ENCODE results near the gene MYH11.
"Not testable (repeated sequence)": the region's sequence is repeated elsewhere in the genome, so short reads cannot be mapped to it uniquely, and the experiment has no call there.

MYH11 gene

GRCh38 chr16:15792563-15792971 lies 64.3 kb downstream of the MYH11 start:
- H3K27me3 ChIP-seq (ENCODE audit: control insufficient read depth, insufficient read depth, low read length), result no peaks in the 10 kb centered on the region
- no peak overlapping the region for H3K9ac ChIP-seq (ENCODE audit: low read length)
- no peaks in the 10 kb centered on the region for H3K4me1 ChIP-seq (ENCODE audit: control insufficient read depth, insufficient read depth, low read length)
- H3K36me3 ChIP-seq (ENCODE audit: control insufficient read depth, insufficient read depth, low read length), result no peaks in the 10 kb centered on the region
- no peaks in the 10 kb centered on the region for H3K9me3 ChIP-seq (ENCODE audit: control insufficient read depth, low read length)
- no peak overlapping the region for H3K4me3 ChIP-seq (ENCODE audit: low read length)

- no peaks in the 10 kb centered on the region for H3K9me3 ChIP-seq (ENCODE audit: control insufficient read depth, low read length)
- no peak overlapping the region for H3K9ac ChIP-seq (ENCODE audit: low read length)
- no peak overlapping the region for H3K4me3 ChIP-seq (ENCODE audit: low read length)
- no peaks in the 10 kb centered on the region for H3K36me3 ChIP-seq (ENCODE audit: control insufficient read depth, insufficient read depth, low read length)
- H3K4me1 ChIP-seq (ENCODE audit: control insufficient read depth, insufficient read depth, low read length), result no peaks in the 10 kb centered on the region
- no peaks in the 10 kb centered on the region for H3K27me3 ChIP-seq (ENCODE audit: control insufficient read depth, insufficient read depth, low read length)
Observed at GRCh38 chr16:15790458-15790857, 66.4 kb downstream of the MYH11 start.

- H3K27me3 ChIP-seq (ENCODE audit: control insufficient read depth, insufficient read depth, low read length); H3K9ac ChIP-seq (ENCODE audit: low read length); H3K4me3 ChIP-seq (ENCODE audit: low read length); H3K9me3 ChIP-seq (ENCODE audit: control insufficient read depth, low read length); H3K36me3 ChIP-seq (ENCODE audit: control insufficient read depth, insufficient read depth, low read length); H3K4me1 ChIP-seq (ENCODE audit: control insufficient read depth, insufficient read depth, low read length): not testable (repeated sequence)
Observed at GRCh38 chr16:15789816-15790215, 67.0 kb downstream of the MYH11 start.

- Histone ChIP-seq H3K36me3 (ENCODE audit: control insufficient read depth, insufficient read depth, low read length) (no peaks in the 10 kb centered on the region), H3K9me3 (ENCODE audit: control insufficient read depth, low read length) (no peaks in the 10 kb centered on the region), H3K4me1 (ENCODE audit: control insufficient read depth, insufficient read depth, low read length) (no peaks in the 10 kb centered on the region), H3K27me3 (ENCODE audit: control insufficient read depth, insufficient read depth, low read length) (no peaks in the 10 kb centered on the region), H3K9ac (ENCODE audit: low read length) (no peak overlapping the region), H3K4me3 (ENCODE audit: low read length) (no peak overlapping the region)
Observed at GRCh38 chr16:15788846-15789239, 68.0 kb downstream of the MYH11 start.

GRCh38 chr16:15786501-15786900 lies 70.3 kb downstream of the MYH11 start:
- Histone ChIP-seq H3K36me3 (ENCODE audit: control insufficient read depth, insufficient read depth, low read length) (no peaks in the 10 kb centered on the region), H3K9ac (ENCODE audit: low read length) (no peak overlapping the region), H3K9me3 (ENCODE audit: control insufficient read depth, low read length) (no peaks in the 10 kb centered on the region), H3K4me1 (ENCODE audit: control insufficient read depth, insufficient read depth, low read length) (no peaks in the 10 kb centered on the region), H3K27me3 (ENCODE audit: control insufficient read depth, insufficient read depth, low read length) (no peaks in the 10 kb centered on the region), H3K4me3 (ENCODE audit: low read length) (no peak overlapping the region)

DNA sequence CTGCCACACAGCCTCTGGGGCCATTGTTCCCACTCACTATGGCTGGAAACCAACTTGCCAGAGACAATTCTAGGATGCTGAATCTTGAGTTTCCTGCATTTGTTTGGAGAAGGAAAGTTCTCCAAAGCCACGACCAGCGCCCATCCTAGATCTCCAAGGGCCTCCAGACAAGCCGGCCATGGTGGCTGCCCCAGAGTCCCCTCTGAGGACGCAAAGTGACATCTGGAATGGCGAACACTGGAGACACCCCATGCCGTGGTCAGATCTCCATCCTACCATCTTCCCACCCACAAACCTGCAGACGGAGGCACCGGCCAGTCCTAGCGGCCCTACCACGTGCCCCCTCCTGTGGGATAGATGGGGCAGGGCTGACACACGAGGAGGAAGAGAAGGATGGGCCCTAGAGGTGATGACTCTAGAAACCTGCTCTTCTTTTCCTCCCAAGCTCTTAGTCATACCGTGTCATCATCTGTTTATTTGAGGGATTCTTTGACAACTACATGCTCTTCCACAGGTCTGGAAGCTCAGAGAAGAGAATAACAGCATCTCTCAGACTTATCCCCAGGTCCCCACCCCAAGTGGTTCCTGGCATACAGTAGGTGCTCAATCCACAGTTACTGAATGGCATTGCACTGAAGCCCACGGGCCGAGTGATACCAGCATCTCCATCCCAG lies 71.3 kb downstream of the MYH11 start:
- H3K36me3 ChIP-seq (ENCODE audit: control insufficient read depth, insufficient read depth, low read length), result no peaks in the 10 kb centered on the region

DNA sequence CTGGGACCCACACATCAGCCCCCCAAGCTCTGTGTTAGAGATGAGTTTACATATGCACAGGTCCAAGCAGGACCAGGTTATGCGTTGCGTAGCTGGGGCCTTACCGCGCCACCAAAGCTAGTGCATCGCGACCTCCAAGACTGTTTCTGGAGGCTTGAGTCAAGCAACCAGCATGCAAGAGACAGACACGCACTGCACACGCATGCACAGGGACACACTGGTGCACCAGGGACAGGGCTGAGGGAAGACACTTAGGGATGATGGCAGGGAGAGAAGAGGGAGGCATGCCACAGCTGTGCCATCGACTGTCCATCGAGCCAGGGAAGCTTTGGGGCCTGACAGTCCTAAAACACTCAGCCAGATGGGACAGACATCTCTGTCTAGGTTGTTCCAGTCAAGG lies 72.8 kb downstream of the MYH11 start:
- Histone ChIP-seq H3K36me3 (ENCODE audit: control insufficient read depth, insufficient read depth, low read length) (no peaks in the 10 kb centered on the region), H3K4me1 (ENCODE audit: control insufficient read depth, insufficient read depth, low read length) (no peaks in the 10 kb centered on the region), H3K9me3 (ENCODE audit: control insufficient read depth, low read length) (no peaks in the 10 kb centered on the region), H3K9ac (ENCODE audit: low read length) (no peak overlapping the region), H3K27me3 (ENCODE audit: control insufficient read depth, insufficient read depth, low read length) (peaks cover 3% of the 10 kb centered on the region), H3K4me3 (ENCODE audit: low read length) (no peak overlapping the region)

More for the DNA sequence above, 71.3 kb downstream of the MYH11 start:
- Histone ChIP-seq H3K27me3 (ENCODE audit: control insufficient read depth, insufficient read depth, low read length) (peaks cover 1% of the 10 kb centered on the region), H3K4me3 (ENCODE audit: low read length) (no peak overlapping the region), H3K4me1 (ENCODE audit: control insufficient read depth, insufficient read depth, low read length) (no peaks in the 10 kb centered on the region), H3K9ac (ENCODE audit: low read length) (no peak overlapping the region), H3K9me3 (ENCODE audit: control insufficient read depth, low read length) (no peaks in the 10 kb centered on the region)

DNA sequence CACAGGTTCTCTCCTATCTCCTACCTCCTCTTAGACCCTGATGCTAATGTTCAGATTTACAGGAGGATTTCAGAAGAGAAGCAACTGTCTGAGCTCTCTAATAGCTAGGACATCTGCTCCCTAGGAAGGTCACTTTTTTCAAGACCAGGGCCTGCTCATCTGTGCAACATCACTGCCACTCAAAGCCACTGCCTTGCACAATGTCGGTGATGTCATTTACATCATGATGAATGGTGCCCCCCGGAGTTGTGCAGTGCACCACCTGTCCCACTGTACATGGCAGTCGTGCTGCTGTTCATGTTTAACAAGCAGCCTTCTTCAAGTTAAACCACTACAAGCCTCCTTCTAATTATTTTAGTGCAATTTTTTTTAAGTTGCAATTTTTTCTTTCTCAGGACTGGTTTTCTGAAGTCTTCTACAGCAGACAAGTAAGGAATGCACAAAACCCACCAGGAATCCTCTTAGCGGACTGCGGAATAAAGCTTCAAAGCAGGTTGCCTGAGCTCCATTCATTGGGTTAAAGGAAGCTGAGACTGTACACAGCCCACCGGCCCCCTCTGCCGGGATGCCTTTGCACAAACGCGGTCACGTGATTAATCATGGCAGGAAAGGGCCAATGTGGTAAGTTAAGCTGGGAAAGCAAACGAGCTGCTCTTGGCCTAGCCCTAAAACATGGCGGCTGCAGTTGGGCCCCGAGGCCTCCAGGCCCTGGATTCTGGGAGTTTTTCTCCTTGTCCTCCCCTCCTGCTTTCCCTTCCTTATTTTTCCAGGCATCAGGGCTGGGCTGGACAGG lies 74.1 kb downstream of the MYH11 start:
- Histone ChIP-seq H3K9me3 (ENCODE audit: control insufficient read depth, low read length) (no peaks in the 10 kb centered on the region), H3K36me3 (ENCODE audit: control insufficient read depth, insufficient read depth, low read length) (no peaks in the 10 kb centered on the region), H3K27me3 (ENCODE audit: control insufficient read depth, insufficient read depth, low read length) (peaks cover 3% of the 10 kb centered on the region), H3K9ac (ENCODE audit: low read length) (no peak overlapping the region), H3K4me1 (ENCODE audit: control insufficient read depth, insufficient read depth, low read length) (no peaks in the 10 kb centered on the region), H3K4me3 (ENCODE audit: low read length) (no peak overlapping the region)

DNA sequence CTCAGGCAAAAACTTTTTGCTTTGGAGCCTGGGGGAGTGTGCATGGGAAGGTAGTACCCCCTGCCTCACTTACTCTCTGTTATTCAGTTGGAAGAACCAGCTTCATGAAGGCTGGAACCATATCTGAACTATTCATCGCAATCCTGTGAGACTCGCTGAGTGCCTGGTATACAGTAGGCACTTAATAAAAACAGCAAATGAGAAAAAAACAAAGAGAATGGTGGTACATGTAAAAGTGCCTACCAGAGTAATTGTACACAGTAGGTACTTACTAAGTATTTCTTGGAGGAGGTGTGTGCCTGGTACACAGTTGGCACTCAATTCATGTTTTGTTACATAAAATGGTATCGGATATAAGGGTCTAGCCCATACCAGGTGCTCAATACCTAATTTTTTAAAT lies 75.2 kb downstream of the MYH11 start:
- Histone ChIP-seq H3K9me3 (ENCODE audit: control insufficient read depth, low read length) (no peaks in the 10 kb centered on the region), H3K4me1 (ENCODE audit: control insufficient read depth, insufficient read depth, low read length) (no peaks in the 10 kb centered on the region), H3K36me3 (ENCODE audit: control insufficient read depth, insufficient read depth, low read length) (no peaks in the 10 kb centered on the region), H3K9ac (ENCODE audit: low read length) (no peak overlapping the region), H3K27me3 (ENCODE audit: control insufficient read depth, insufficient read depth, low read length) (peaks cover 3% of the 10 kb centered on the region), H3K4me3 (ENCODE audit: low read length) (no peak overlapping the region)

DNA sequence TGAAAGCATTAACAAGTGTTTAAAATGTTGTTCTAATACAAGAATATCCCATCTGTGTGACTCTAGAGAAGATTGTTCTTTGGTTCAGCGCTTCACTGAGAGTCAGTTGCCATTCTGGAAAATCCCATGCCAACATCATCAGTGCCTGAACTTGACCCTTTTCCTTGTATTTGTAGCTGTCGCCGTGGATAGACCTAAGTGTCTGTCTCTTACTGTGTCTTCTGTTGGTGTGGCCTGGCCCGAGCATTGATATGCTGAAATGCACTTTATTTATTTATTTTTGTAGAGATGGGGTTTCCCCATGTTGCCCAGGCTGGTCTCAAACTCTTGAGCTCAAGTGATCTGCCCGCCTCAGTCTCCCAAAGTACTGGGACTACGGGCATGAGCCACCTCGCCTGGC lies 76.0 kb downstream of the MYH11 start:
- peaks cover 3% of the 10 kb centered on the region for H3K27me3 ChIP-seq (ENCODE audit: control insufficient read depth, insufficient read depth, low read length)
- H3K4me1 ChIP-seq (ENCODE audit: control insufficient read depth, insufficient read depth, low read length), result no peaks in the 10 kb centered on the region
- no peaks in the 10 kb centered on the region for H3K36me3 ChIP-seq (ENCODE audit: control insufficient read depth, insufficient read depth, low read length)
- no peak overlapping the region for H3K9ac ChIP-seq (ENCODE audit: low read length)
- H3K4me3 ChIP-seq (ENCODE audit: low read length), result no peak overlapping the region
- H3K9me3 ChIP-seq (ENCODE audit: control insufficient read depth, low read length), result no peaks in the 10 kb centered on the region

DNA sequence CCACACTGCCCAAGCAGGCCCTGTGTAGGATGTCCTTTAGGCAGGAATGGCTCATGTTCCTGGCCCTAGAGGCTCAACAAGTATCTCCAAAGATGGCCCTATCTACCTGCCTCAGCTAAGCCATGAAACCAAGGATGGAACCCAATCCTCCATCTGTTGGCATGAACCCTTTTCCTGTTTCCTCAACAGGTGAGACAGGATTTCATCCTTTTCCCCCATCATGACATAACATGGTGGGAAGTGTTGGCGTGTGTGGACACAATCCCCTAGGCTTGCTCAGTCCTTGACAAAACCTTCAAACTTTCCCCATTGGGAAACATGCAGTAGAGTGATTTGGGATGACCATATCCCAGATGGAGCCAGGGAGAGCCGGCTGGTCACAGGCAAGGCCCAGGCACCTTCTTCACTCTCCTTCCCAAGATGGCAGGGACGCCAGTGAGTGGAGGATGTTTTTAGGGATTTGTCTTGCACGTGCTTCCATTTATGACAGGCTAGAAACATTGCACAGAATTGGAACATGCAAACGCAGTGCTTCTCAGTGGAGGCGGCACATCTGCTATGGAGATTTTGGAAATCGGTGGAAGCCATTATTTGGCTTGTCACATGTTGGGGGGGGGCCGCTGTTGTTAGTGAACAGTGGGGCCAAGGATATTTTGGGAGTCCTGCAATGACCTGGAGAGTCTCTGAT lies 77.0 kb downstream of the MYH11 start:
- H3K36me3 ChIP-seq (ENCODE audit: control insufficient read depth, insufficient read depth, low read length), result no peaks in the 10 kb centered on the region
- H3K9me3 ChIP-seq (ENCODE audit: control insufficient read depth, low read length), result no peaks in the 10 kb centered on the region
- H3K27me3 ChIP-seq (ENCODE audit: control insufficient read depth, insufficient read depth, low read length), result peaks cover 3% of the 10 kb centered on the region
- H3K4me1 ChIP-seq (ENCODE audit: control insufficient read depth, insufficient read depth, low read length), result no peaks in the 10 kb centered on the region
- H3K4me3 ChIP-seq (ENCODE audit: low read length), result no peak overlapping the region
- no peak overlapping the region for H3K9ac ChIP-seq (ENCODE audit: low read length)

DNA sequence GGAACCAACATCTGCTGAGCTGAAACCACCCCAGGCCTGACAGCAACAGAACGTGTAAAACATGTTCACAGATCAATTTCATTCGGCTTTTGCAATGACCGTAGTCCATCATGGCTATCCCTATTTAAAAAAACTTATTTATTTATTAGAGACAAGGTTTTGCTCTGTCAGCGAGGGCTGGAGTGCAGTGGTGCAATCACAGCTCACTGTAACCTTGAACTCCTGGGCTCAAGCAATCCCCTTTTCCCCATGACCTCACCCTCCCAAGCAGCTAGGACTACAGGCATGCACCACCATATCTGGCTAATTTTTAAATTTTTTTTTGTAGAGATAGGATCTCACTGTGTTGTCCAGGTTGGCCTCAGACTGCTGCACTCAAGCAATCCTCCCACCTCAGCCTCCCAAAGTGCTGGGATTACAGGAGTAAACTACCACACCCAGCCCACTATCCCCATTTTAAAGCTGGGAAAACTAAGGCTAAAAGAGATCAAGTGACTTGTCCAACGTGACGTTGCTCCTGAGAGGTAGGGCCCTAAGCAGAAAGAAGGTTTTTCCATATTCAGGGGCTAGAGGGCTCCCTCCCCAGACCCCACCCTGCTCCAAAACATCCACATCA lies 77.7 kb downstream of the MYH11 start:
- Histone ChIP-seq H3K4me3 (ENCODE audit: low read length) (no peak overlapping the region), H3K9me3 (ENCODE audit: control insufficient read depth, low read length) (no peaks in the 10 kb centered on the region), H3K27me3 (ENCODE audit: control insufficient read depth, insufficient read depth, low read length) (peaks cover 3% of the 10 kb centered on the region), H3K4me1 (ENCODE audit: control insufficient read depth, insufficient read depth, low read length) (no peaks in the 10 kb centered on the region), H3K36me3 (ENCODE audit: control insufficient read depth, insufficient read depth, low read length) (no peaks in the 10 kb centered on the region), H3K9ac (ENCODE audit: low read length) (no peak overlapping the region)

Data from mucosa of stomach (tissue), 1 donor.